ENCODE data around the gene FRS3.

FRS3 gene

GRCh38 chr6:41728073-41728936 lies 51.4 kb downstream of the FRS3 start:
- no peak for DNase-seq (ENCODE audit: low read depth)

- no peak for DNase-seq (ENCODE audit: low read depth)
Measured at GRCh38 chr6:41727705-41728072, 52.0 kb downstream of the FRS3 start.

GRCh38 chr6:41726876-41727275 lies 52.8 kb downstream of the FRS3 start:
- DNase-seq (ENCODE audit: low read depth): no peak

GRCh38 chr6:41724586-41725501 lies 54.9 kb downstream of the FRS3 start:
- DNase-seq (ENCODE audit: low read depth): no peak

- no peak for DNase-seq (ENCODE audit: low read depth)
Measured at GRCh38 chr6:41724228-41724580, 55.5 kb downstream of the FRS3 start.

GRCh38 chr6:41723530-41724227 lies 56.0 kb downstream of the FRS3 start:
- no peak for DNase-seq (ENCODE audit: low read depth)

GRCh38 chr6:41722969-41723529 lies 56.7 kb downstream of the FRS3 start:
- DNase-seq (ENCODE audit: low read depth): no peak

- DNase-seq (ENCODE audit: low read depth): no peak
Measured at GRCh38 chr6:41721414-41721813, 58.3 kb downstream of the FRS3 start.

GRCh38 chr6:41720783-41721182 lies 58.9 kb downstream of the FRS3 start:
- DNase-seq (ENCODE audit: low read depth): no peak

GRCh38 chr6:41720262-41720620 lies 59.5 kb downstream of the FRS3 start:
- DNase-seq (ENCODE audit: low read depth): no peak
